OCI-LY3 (cell line): ENCODE measurements around the gene ITIH3.

ENCODE experiments used
- EZH2phosphoT487 ChIP-seq: fragments of 200-600 bp; shearing (Covaris generic); IDR thresholded peaks from 2 replicates; pipeline ENCODE4 v1.6.1; 2018; ENCODE audit warnings: antibody characterized with exemption, mixed run types, low read depth
- TF ChIP-seq, protein P1 (sequence below): fragments of 200-600, 300-600 bp; sonication (generic); IDR thresholded peaks from 2 replicates; pipeline ENCODE4 v1.5.1; 2014; ENCODE audit warnings: antibody characterized with exemption, low read length, low read depth

DNA sequence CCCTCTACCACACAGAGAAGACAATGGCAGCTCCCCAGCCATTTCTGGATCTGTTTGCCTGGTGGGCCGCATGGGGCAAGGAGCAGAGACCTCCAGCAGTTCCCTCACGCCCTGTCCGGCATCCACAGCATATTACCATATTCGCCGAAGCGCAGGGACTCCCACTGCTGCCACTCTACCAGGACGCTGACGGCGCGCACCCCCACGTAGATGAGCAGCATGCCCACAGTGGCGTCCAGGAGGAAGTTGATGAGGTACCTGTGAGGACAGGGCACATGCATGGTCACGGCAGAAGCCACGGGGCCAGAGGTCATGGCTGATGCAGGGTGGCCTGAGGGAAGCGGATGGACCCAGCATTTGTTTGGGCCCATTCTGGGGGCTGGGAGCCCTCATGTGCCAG is 55.1 kb downstream of the ITIH3 start:
- TF ChIP-seq, protein P1, sequence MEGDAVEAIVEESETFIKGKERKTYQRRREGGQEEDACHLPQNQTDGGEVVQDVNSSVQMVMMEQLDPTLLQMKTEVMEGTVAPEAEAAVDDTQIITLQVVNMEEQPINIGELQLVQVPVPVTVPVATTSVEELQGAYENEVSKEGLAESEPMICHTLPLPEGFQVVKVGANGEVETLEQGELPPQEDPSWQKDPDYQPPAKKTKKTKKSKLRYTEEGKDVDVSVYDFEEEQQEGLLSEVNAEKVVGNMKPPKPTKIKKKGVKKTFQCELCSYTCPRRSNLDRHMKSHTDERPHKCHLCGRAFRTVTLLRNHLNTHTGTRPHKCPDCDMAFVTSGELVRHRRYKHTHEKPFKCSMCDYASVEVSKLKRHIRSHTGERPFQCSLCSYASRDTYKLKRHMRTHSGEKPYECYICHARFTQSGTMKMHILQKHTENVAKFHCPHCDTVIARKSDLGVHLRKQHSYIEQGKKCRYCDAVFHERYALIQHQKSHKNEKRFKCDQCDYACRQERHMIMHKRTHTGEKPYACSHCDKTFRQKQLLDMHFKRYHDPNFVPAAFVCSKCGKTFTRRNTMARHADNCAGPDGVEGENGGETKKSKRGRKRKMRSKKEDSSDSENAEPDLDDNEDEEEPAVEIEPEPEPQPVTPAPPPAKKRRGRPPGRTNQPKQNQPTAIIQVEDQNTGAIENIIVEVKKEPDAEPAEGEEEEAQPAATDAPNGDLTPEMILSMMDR, result no peak
- TF ChIP-seq EZH2phosphoT487, result no peak
